Left renal cortex interstitium (tissue), 4 donors: Measurements from ENCODE around the gene CSNK1G2. TPM values are rescaled to one million over a fixed set of nuclear protein-coding genes. Genes with fewer than 3 reads are reported as not detected.

Source experiments
- DNase-seq, 4 donors: peaks; one replicate each; pipeline ENCODE4 v3.0.0-alpha.2; 2013; ENCODE audit warnings: low read depth in 4 of 4, low spot score in 2 of 4, missing footprints in 1 of 4
- polyA plus RNA-seq, 4 donors: library from polyadenylated mRNA; unstranded; fragments of 120-200 nt; gene quantifications; one replicate each; pipeline ENCODE4 v1.2.1, GENCODE V29; 2013; ENCODE audit not compliant: insufficient read length in 4 of 4

CSNK1G2 gene
- polyA plus RNA-seq, 4 donors, result 44.8 to 82.8 (median 68.9) TPM

GRCh38 chr19:1962674-1963073, 21.7 kb downstream of the CSNK1G2 start:
- no peak for DNase-seq

- no peak for DNase-seq
Observed at GRCh38 chr19:1967087-1967608, 26.2 kb downstream of the CSNK1G2 start.

GRCh38 chr19:1968279-1969175, 27.6 kb downstream of the CSNK1G2 start:
- no peak for DNase-seq

- no peak for DNase-seq
Observed at GRCh38 chr19:1969176-1970002, 28.4 kb downstream of the CSNK1G2 start.

- DNase-seq, result no peak
Observed at GRCh38 chr19:1970003-1970805, 29.2 kb downstream of the CSNK1G2 start.

- DNase-seq, result no peak
Observed at GRCh38 chr19:1970806-1971502, 30.0 kb downstream of the CSNK1G2 start.

GRCh38 chr19:1974381-1975161, 33.6 kb downstream of the CSNK1G2 start:
- no peak for DNase-seq

- no peak for DNase-seq
Observed at GRCh38 chr19:1975162-1975480, 34.1 kb downstream of the CSNK1G2 start.

GRCh38 chr19:1977120-1977519, 36.1 kb downstream of the CSNK1G2 start:
- DNase-seq, result no peak

GRCh38 chr19:1978346-1978894, 37.4 kb downstream of the CSNK1G2 start:
- no peak for DNase-seq

GRCh38 chr19:1979017-1979416, 38.0 kb downstream of the CSNK1G2 start:
- DNase-seq, result no peak

GRCh38 chr19:1979642-1980041, 38.7 kb downstream of the CSNK1G2 start:
- no peak for DNase-seq

GRCh38 chr19:1980091-1980808, 39.3 kb downstream of the CSNK1G2 start:
- DNase-seq, result no peak

- no peak for DNase-seq
Observed at GRCh38 chr19:1980809-1981181, 39.8 kb downstream of the CSNK1G2 start.

GRCh38 chr19:1981253-1981652, 40.3 kb downstream of the CSNK1G2 start:
- no peak for DNase-seq

GRCh38 chr19:1984357-1984756, 43.4 kb downstream of the CSNK1G2 start:
- DNase-seq, result no peak

GRCh38 chr19:1985588-1986356, 44.8 kb downstream of the CSNK1G2 start:
- no peak for DNase-seq
